ENCODE data around the gene HYOU1.

The HYOU1 gene

DNA sequence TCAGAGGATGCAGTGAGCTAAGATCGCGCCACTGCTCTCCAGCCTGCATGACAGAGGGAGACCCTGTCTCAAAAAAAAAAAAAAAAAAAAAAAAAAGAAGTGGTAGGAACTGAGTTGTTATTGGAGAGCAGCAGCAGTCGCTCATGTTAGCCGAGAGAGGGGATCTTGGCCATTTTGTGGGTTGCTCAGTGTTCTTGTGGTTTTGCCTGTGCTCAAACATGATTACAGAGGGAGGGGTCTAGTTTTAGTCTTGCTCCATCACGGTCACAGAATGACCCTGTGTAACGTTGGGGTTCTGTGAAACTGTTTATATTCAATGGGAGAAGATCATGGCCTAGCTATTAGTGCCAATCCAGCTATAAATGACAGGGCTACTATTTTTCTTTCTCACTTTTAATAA lies 42.7 kb upstream of the HYOU1 start:
- TF ChIP-seq, protein P1, sequence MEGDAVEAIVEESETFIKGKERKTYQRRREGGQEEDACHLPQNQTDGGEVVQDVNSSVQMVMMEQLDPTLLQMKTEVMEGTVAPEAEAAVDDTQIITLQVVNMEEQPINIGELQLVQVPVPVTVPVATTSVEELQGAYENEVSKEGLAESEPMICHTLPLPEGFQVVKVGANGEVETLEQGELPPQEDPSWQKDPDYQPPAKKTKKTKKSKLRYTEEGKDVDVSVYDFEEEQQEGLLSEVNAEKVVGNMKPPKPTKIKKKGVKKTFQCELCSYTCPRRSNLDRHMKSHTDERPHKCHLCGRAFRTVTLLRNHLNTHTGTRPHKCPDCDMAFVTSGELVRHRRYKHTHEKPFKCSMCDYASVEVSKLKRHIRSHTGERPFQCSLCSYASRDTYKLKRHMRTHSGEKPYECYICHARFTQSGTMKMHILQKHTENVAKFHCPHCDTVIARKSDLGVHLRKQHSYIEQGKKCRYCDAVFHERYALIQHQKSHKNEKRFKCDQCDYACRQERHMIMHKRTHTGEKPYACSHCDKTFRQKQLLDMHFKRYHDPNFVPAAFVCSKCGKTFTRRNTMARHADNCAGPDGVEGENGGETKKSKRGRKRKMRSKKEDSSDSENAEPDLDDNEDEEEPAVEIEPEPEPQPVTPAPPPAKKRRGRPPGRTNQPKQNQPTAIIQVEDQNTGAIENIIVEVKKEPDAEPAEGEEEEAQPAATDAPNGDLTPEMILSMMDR (IDR thresholded peaks at IDR 0.05; ENCODE audit: insufficient read depth, low read depth, low read length, missing control alignments): no peak
- no peak overlapping the region for H3K4me3 ChIP-seq (ENCODE audit: low read depth, low read length)
- DNase-seq (ENCODE audit: low read depth): no peak

DNA sequence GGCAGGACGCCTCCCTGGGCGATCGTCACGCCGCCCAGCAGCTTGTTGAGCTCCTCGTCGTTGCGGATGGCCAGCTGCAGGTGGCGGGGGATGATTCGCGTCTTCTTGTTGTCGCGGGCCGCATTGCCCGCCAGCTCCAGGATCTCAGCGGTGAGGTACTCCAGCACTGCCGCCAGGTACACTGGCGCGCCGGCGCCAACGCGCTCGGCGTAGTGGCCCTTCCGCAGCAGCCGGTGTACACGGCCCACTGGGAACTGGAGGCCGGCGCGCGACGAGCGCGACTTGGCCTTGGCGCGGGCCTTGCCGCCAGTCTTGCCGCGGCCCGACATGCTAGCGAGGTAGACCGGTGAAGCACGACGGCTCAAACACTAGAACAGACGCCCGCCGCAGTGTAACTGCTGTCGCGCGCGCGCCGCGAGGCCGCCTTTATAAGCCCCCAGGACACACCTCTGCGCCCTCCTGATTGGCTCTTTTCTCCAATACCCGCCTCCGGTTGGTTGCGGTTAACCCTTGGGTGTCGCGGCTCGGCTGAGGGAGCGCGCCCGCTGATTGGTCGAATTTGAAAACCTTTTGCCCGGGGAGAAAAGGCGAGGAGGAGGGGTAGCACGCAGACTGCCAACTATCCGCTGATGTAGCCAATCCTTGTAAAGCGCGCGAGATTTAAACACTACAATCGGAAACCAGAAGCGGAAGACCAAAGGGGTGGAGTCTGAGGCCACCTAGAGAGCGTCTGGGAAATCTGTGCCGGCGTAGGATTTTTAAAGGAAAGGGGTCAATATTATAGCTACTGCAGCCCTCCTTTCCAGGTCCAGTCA lies 38.3 kb upstream of the HYOU1 start:
- TF ChIP-seq, protein P1 (IDR thresholded peaks at IDR 0.05; ENCODE audit: insufficient read depth, low read depth, low read length, missing control alignments): no peak
- peak overlapping the region; percentile 61 for H3K4me3 ChIP-seq (ENCODE audit: low read depth, low read length)
- DNase-seq (ENCODE audit: low read depth): peak; percentile 100

DNA sequence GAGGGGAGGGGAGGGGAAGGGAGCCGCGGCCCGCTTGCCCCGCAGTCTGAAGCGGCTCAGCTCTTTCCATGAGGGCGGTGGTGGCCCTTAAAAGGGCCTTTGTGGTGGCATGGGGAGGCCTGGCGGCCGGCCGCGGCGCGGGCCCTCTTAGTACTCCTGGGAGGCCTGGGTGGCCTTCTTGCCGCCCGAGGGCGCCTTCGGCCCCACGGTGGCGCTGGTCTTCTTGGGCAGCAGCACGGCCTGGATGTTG lies 37.7 kb upstream of the HYOU1 start:
- peak; percentile 88 for DNase-seq (ENCODE audit: low read depth)
- peak overlapping the region; percentile 61 for H3K4me3 ChIP-seq (ENCODE audit: low read depth, low read length)
- TF ChIP-seq, protein P1 (IDR thresholded peaks at IDR 0.05; ENCODE audit: insufficient read depth, low read depth, low read length, missing control alignments): peak; percentile 66

DNA sequence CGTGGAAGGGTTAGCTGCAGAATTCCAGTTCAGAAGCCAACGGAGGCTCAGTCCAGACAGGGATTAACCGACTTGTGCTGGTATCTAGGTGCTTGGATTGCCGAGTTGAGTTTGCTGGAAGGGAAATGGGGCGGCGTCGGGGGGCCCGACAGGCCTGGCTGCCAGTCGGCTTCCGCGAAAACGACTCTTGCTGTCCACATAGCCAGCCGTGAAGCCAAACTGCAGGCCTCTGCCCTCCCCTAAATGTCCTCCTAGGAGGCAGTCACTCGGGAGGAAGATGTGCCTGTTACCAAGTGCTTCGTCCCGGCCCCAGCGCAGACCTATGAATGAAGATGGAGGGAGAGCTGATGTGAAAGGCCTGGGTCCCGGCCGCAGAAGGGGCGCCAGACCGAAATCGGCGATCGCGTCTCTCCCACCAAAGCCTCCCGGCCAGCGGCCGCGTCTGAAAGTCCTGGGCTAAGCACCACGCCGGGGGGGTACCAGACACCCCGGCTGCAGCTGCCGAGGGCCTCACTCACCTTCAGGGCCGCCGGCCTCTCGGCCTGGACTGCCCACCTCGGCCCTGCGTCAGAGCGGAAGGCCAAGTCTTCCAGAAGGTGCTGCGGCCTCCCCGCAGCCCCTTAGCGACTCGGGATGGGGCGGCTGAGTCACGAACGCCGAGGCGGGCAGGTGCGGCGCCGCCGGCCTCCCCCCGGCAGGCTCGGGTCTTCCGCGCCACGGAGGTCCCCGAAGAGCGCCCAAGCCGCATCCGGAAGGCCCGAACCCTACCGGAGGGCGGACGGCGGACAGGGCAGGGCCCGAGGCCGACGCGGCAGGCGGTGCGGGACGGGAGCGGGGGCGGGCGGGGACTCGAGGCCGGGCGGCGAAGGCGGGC lies 37.2 kb upstream of the HYOU1 start:
- peak overlapping the region; percentile 61 for H3K4me3 ChIP-seq (ENCODE audit: low read depth, low read length)
- DNase-seq (ENCODE audit: low read depth): peak; percentile 48
- TF ChIP-seq, protein P1 (IDR thresholded peaks at IDR 0.05; ENCODE audit: insufficient read depth, low read depth, low read length, missing control alignments): no peak

DNA sequence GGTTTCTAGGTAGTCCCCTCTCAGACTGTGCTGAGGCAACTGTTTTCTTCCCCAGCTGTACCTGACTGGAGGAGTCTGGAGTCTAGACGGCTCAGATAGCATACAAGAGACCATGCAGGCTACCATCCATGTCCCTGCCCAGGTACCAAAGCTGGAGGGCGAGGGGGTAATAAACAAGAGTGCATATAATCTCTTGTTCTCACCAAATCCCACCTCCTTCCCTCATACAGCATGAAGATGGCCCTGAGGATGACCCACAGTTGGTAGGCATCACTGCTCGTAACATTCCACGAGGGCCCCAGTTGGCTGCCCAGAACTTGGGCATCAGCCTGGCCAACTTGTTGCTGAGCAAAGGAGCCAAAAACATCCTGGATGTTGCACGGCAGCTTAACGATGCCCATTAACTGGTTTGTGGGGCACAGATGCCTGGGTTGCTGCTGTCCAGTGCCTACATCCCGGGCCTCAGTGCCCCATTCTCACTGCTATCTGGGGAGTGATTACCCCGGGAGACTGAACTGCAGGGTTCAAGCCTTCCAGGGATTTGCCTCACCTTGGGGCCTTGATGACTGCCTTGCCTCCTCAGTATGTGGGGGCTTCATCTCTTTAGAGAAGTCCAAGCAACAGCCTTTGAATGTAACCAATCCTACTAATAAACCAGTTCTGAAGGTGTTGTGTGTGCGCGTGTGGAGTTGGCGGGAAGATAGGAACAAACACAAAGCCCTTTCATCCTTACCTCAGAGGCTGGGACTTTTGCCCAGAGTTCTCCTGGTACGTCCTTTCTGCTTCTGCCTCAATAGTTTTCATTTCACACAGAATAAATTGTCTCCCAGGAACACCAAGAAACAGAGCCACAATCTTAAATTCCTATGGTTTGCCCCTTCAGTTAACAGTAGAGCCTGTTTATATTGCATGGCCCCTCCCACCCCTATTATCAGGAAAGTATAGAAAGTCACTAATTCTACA lies 36.2 kb upstream of the HYOU1 start:
- DNase-seq (ENCODE audit: low read depth): no peak
- H3K4me3 ChIP-seq (ENCODE audit: low read depth, low read length): peak overlapping the region; percentile 61
- TF ChIP-seq, protein P1 (IDR thresholded peaks at IDR 0.05; ENCODE audit: insufficient read depth, low read depth, low read length, missing control alignments): no peak
